SKM-1 treated with dmso at 0.1 percent for 144 hours (cell line): ENCODE data around the gene PIN1.

Experiments
- DNase-seq: peaks from one replicate; lab custom pipeline; 2025; ENCODE audit not compliant: unreplicated experiment; lab: John Stamatoyannopoulos, UW

Gene PIN1

DNA sequence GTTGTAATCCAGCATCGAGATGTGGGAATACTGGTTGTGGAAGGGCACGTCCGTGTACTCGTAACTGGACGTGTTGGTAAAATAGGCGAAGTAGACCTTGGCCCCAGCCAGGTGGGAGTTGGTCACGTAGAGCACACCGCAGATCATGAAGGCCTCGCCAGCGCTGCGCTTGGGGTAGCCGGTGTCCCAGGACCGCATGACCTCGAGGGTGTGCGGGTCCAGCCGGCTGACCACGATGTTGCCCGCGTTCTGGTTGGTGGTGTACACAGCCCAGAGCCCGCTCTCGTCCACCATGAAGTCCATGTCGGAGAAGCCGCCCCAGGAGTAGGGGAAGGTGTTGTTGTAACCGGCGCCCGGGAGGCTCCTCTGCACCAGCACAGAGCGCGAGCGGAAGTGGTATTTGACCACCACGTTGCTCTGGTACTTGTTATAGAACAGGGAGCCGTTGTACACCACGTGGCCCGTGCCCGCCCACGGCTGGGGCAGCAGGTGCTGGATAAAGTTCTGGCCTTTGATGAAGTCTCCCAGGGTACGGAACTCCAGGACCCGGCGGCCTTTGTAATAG is 19.2 kb downstream of the PIN1 start:
- no peak for DNase-seq

DNA sequence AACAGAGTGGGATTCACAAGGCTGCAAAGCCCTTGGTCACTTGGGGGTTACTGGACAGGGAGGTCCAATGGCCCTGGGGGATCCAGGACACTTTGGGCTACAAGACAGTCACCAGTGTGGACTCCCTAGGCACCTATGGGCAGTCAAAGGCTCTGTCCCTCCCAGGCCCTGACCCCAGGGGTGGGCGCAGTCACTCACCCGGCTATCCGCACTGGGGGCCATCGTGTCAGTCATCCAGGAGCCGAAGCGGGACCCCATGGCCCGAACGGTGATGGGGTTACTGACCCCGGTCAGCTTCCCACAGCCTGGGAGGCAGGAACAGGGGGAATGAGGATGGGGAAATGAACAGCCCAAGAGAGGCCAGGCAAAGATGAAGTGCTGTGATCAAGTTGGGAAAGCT is 21.5 kb downstream of the PIN1 start:
- no peak for DNase-seq

DNA sequence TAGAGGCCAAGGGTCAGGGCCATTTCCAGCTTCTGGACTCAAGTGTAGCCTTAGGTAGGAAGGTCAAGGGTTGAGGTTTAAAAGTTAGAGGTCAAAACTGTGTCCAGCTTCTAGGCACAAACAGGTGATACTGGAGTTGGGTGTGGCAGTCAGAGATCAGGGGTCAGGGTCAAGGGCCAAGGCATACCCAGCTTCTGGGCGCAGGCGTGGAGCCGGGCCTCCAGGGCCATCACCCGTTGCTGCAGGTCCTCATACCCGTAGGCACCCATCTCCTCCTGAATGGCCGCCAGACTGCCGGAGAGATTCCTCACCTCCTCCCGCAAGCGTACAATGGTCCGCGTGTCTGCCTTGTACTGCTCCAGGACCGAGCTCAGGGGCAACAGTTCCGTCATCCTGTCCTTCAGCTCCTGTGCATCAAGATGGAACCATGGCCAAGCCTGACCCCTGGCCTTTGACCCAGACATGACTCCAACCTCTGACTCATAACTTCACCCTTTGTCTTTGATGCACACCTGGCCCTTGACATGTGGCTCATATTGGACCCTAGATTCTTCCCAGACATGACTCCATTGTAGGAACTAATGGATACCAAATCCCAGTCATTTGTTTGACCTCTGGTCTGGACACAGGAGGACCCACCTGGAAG is 22.1 kb downstream of the PIN1 start:
- DNase-seq = no peak

DNA sequence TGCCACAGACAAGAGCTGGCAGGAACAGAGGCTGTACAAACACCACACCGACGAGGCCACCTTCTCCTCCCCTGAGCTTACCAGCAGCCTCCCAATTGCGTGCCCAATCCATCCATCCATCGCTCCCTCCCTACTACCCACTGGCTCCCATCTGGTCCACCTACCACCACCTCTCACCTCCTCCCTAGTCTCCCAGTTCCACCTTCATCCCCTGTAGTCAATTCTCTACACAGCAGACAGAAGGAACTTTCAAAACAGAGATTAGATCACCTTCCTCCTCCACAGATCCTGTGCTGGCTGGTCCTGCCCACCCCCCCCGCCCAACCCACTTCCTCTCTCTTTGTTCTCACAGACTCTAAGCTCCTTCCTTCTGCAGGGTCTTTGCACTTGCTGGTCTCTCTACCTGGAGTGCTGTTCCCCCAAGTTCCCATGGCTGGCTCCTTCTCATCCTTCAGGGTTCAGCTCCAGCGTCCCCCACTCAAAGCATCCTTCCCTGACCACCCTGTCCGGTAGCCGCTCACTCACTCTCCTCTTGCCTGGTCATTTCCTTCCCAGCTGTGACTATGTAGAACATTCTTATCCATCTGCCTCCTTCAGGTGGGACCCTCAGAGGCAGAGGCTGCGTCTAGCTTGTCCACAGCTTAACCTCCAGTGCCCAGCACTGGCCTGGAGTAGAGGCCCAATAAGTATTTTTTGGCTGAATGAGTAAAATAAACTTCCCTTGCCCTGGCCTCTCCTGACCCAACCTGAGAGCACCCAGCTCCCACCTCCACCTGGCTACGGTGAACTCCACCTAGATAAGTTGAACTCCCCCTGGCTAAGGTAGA is 23.0 kb downstream of the PIN1 start:
- peak; percentile 69 for DNase-seq

DNA sequence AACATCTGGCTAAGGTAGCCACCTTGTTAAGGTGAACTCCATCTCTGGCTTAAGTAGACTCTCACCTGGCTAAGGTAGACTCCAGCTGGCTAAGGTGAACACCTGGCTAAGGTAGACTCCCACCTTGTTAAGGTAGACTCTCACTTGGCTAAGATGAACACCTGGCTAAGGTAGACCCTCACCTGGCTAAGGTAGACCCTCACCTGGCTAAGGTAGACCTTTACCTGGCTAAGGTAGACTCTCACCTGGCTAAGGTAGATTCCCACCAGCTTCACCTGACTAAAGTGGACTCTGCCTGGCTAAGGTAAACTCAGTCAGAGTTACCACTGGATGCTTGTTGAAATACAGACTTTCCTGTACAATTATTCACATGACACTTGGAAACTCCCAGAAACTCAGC is 23.6 kb downstream of the PIN1 start:
- no peak for DNase-seq

- no peak for DNase-seq
These were observed 25.3 kb downstream of the PIN1 start for GRCh38 chr19:9860407-9860806.

- DNase-seq = no peak
These were observed 26.4 kb downstream of the PIN1 start for GRCh38 chr19:9861503-9861902.

DNA sequence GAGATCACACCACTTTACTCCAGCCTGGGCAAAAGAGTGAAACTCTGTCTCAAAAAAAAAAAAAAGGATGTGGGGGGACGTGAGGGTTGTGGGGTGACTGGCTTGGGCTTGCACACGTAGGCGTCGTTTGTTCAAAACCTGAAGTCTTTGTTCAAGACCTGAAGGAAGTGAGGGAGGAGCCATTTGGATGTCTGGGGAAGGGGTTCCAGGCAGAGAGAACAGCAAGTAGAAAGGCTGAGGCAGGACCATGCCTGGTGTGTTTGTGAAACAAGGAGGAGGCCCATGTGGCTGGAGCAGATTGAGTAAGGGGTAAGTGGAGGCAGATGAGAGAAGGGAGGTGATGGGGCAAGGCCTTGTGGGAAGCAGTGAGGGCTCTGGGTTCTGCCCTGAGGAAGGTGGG is 27.8 kb downstream of the PIN1 start:
- DNase-seq = no peak

GRCh38 chr19:9863759-9864158 is 28.6 kb downstream of the PIN1 start:
- DNase-seq = no peak

- DNase-seq = no peak
These were observed 30.8 kb downstream of the PIN1 start for GRCh38 chr19:9865732-9866501.

GRCh38 chr19:9868983-9869617 is 34.0 kb downstream of the PIN1 start:
- DNase-seq = no peak

- DNase-seq = no peak
These were observed 36.7 kb downstream of the PIN1 start for GRCh38 chr19:9871626-9872338.

DNA sequence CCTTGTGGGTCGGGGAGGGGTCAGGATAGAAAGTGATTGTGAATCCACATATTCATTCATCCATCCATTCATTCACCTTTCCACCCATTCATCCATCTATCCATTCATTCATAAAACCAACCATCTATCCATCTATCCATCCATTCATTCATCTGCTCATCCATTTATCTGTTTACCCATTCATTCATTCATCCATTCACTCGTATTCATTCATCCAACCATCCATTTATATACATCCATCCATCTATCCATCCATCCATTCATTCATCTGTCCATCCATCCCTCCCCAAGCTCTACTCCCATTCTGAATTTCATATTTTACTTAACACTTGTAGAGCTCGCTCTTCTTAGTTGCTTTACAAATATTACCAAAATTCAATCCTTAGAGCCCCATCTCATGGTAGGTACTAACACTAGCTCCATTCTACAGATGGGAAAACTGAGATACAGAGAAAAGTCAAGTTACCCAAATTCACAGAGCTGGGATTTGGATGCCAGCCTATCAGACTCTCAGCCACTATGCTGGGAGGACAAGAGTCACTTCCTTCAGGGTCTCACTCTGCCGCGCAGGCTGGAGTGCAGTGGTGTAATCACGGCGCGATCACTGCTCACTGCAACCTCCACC is 37.6 kb downstream of the PIN1 start:
- DNase-seq = no peak

DNA sequence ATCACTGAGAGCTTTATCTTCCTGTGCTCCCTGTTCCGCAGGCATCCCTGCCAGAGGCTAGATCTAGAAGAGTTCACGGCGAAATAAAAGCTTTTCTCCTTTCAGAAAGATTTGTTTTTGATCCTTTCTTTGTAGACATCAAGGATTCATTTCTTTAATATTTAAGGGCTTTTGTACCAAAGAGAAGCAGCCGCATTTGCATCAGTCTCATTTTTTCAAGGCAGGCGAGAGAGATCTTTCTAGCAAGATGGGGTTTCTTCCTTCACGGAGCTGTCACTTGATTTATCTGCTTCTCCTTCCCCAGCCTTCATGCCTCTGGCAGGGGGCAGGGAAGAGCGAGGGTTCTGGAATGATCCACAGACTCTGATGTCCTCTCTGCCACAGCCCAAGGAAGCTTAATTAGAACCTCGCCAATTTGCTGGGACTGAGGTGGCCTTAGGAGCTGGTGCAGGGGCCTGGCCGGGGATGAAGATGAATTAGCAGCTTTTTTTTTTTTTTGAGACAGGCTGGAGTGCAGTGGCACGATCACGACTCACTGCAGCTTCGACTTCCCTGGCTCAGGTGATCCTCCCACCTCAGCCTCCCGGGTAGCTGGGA is 40.0 kb downstream of the PIN1 start:
- DNase-seq = no peak

GRCh38 chr19:9875796-9876195 is 40.7 kb downstream of the PIN1 start:
- no peak for DNase-seq

DNA sequence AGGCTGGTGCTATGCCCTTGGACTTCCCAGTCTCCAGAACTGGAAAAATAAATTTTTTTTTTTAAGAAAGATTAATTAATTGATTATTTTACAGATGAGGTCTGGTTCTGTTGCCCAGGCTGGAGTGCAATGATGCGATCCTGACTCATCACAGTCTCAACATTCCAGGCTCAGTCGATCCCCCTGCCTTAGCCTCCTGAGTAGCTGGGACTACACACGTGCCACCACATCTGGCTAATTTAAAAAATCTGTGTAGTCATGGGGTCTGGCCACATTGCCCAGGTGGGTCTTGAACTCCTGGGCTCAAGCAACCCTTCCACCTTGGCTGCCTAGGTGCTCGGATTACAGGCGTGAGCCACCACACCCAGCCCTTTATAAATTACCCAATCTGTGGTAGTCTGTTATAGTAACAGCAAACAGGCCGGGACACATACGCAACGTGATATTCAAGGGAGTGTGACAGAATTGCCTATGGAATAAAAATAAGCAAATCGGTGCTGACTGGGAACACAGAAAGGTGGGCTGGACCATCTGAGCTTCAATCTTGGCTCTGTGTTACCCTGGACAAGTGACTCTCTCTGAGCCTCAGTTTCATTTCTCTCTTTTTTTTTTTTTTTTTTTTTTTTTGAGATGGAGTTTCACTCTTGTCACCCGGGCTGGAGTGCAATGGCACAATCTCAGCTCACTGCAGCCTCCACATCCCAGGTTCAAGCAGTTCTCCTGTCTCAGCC is 42.8 kb downstream of the PIN1 start:
- no peak for DNase-seq

DNA sequence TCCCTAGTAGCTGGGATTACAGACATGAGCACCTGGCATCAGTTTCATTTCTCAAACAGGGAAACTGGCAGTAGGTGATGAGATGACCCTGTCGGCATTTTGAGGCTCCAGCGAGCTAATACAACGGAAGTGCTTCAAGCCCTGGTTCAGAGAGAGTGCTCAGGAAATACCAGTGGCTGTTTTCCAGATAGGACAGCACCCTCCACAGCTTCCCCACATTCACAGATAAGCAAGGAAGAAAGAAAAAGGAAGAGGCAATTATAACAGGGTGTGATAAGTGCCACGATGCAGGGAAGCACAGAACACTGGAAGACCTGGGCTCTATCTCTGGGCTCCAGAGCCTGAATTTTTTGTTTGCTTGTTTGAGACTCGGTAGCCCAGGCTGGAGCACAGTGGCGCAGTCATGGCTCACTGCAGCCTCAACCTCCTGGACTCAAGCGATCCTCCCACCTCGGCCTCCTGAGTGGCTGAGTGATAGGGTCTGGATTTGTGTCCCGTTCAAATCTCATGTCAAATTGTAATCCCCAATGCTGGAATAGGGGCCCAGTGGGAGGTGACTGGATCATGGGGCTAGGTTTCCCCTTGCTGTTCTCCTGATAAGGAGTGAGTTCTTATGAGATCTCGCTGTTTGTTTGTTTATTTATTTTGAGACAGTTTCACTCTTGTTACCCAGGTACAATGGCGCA is 43.5 kb downstream of the PIN1 start:
- no peak for DNase-seq

GRCh38 chr19:9881720-9882119 is 46.6 kb downstream of the PIN1 start:
- DNase-seq = no peak
